ENCODE measurements around the gene ANKRD40.

DNA sequence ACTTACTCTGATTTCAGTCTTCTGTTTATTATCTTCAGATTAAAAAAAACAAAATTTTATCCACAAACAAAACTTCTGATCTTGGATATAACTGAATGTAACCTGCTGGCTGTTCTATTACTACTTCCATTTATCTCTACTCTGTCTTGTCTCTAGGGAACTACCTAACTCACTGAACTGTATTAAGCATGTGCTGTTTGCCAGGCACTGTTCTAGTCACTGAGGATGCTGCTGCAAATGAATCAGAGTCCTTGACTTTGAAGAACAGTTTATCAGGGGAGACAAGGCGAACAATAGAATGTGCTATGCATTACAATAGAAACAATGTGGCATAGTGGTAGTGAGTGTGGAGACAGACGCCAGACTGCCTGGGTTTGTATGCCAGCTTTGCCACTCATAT, 2.3 kb upstream of the ANKRD40 start:
- TF ChIP-seq, protein P1, sequence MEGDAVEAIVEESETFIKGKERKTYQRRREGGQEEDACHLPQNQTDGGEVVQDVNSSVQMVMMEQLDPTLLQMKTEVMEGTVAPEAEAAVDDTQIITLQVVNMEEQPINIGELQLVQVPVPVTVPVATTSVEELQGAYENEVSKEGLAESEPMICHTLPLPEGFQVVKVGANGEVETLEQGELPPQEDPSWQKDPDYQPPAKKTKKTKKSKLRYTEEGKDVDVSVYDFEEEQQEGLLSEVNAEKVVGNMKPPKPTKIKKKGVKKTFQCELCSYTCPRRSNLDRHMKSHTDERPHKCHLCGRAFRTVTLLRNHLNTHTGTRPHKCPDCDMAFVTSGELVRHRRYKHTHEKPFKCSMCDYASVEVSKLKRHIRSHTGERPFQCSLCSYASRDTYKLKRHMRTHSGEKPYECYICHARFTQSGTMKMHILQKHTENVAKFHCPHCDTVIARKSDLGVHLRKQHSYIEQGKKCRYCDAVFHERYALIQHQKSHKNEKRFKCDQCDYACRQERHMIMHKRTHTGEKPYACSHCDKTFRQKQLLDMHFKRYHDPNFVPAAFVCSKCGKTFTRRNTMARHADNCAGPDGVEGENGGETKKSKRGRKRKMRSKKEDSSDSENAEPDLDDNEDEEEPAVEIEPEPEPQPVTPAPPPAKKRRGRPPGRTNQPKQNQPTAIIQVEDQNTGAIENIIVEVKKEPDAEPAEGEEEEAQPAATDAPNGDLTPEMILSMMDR (IDR thresholded peaks at IDR 0.05; ENCODE audit: low read length) = no peak
- no peak for TF ChIP-seq EZH2 (IDR thresholded peaks at IDR 0.05; ENCODE audit: borderline replicate concordance, low read length)

Measured in OCI-LY1 (cell line).